Measurements from ENCODE around the gene UBE2G1.

The UBE2G1 gene

DNA sequence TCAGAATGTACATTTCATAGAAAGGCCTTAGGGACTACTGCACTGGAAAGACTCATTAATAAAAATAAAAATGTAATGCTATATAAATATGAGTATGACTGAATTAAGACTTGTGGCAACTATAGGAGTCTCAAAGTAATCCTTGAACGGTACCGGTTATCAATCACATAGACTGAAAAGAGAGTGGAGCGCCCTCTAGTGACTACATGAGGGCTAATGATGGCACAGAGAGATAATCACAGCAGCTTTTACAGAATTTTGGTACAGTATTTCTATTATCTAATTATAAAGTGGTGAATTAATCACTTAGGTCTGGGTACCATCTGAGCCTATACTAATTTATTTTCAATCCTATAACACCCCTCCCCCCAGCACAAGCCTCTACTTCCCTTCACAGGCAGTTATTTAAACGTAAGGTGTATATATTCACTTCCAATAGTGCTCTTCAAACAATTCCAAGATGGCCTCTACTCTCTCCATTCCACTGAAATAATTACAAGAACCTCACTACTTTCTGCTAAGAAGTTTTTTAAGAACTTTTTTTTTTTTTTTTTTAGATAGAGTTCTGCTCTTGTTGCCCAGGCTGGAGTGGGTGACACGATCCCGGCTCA is 62.0 kb downstream of the UBE2G1 start:
- Histone ChIP-seq H3K4me3 (ENCODE audit: low read length) (no peak overlapping the region), H3K4me1 (ENCODE audit: control insufficient read depth, insufficient read depth, low read length) (peaks cover 3% of the 10 kb centered on the region; the same call in 1 of the 2 replicates), H3K9me3 (ENCODE audit: control insufficient read depth, insufficient read depth, low read length) (no peaks in the 10 kb centered on the region), H3K27ac (ENCODE audit: low read length) (no peak overlapping the region), H3K27me3 (ENCODE audit: control insufficient read depth, insufficient read depth, low read length) (no peaks in the 10 kb centered on the region), H3K36me3 (ENCODE audit: control insufficient read depth, insufficient read depth, low read length) (peaks cover 4% of the 10 kb centered on the region)
- DNase-seq (ENCODE audit: low read depth, low spot score): no peak
- no CpG with 5 or more reads among the region's 6 CpGs for WGBS (ENCODE audit: insufficient coverage, insufficient read length)

DNA sequence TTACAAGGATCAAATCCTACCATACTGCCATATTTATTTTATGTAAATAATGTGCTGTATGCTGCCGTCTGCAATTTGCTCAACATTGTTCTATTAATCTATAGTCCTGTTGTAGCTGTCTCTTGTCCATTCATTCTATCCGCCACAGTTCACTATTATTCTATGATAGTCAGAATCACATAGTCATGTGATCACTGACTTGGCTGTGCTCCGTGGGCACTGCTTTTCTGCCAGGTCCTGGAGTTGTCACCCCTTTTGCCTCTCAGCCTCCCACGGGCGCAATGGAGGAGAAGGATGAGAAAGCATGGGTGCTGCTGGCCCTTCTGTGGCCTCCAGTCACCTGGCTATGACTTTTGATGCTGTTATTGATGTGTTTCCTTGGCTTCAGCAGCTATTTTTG is 65.4 kb downstream of the UBE2G1 start:
- Histone ChIP-seq H3K4me3 (ENCODE audit: low read length) (no peak overlapping the region), H3K27me3 (ENCODE audit: control insufficient read depth, insufficient read depth, low read length) (no peaks in the 10 kb centered on the region), H3K9me3 (ENCODE audit: control insufficient read depth, insufficient read depth, low read length) (no peaks in the 10 kb centered on the region), H3K36me3 (ENCODE audit: control insufficient read depth, insufficient read depth, low read length) (peaks cover 4% of the 10 kb centered on the region), H3K4me1 (ENCODE audit: control insufficient read depth, insufficient read depth, low read length) (no peaks in the 10 kb centered on the region), H3K27ac (ENCODE audit: low read length) (no peak overlapping the region)
- no peak for DNase-seq (ENCODE audit: low read depth, low spot score)
- WGBS (ENCODE audit: insufficient coverage, insufficient read length): no CpG with 5 or more reads among the region's 5 CpGs

DNA sequence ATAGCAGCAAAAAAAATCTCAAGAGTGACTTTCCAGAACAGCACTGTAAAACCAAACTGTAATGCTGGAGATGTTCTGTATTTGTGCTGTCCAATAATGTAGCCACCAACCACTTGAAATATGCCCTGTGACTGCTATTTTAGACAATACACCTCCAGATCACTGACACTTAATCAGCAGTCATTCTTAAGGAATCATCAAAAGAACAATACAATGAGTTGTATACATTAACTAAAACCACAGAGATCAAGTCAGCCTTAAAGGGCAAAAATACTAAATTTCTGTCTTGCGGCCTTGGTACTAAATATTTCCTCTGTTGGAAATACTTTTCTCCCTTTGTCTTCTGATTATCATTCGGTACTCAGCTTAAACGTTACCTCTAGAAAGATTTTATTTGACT is 69.1 kb downstream of the UBE2G1 start:
- no peak overlapping the region for H3K4me3 ChIP-seq (ENCODE audit: low read length)
- no peaks in the 10 kb centered on the region for H3K9me3 ChIP-seq (ENCODE audit: control insufficient read depth, insufficient read depth, low read length)
- no peaks in the 10 kb centered on the region for H3K27me3 ChIP-seq (ENCODE audit: control insufficient read depth, insufficient read depth, low read length)
- peaks cover 4% of the 10 kb centered on the region for H3K36me3 ChIP-seq (ENCODE audit: control insufficient read depth, insufficient read depth, low read length)
- no CpG with 5 or more reads among the region's 3 CpGs for WGBS (ENCODE audit: insufficient coverage, insufficient read length)
- no peak overlapping the region for H3K27ac ChIP-seq (ENCODE audit: low read length)
- H3K4me1 ChIP-seq (ENCODE audit: control insufficient read depth, insufficient read depth, low read length): no peaks in the 10 kb centered on the region
- no peak for DNase-seq (ENCODE audit: low read depth, low spot score)

DNA sequence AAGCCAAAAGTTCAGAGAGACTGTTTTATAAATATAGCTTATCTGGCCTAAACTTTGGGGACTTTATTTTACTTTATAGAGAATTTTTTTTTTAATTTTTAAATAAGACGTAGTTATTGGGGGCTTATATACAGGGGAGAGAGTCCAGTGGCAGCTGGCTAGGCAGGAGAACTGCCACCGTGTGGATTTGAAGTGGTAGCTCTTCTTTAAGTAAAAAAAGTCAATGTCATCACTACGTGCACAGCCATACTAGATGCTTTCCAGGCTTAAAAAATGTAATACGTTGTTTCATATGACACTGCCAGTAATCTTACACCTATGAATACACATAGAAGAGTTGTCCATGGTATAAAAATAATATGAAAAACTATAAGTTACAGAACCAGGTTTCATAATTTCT is 70.8 kb downstream of the UBE2G1 start:
- Histone ChIP-seq H3K4me1 (ENCODE audit: control insufficient read depth, insufficient read depth, low read length) (no peaks in the 10 kb centered on the region), H3K9me3 (ENCODE audit: control insufficient read depth, insufficient read depth, low read length) (no peaks in the 10 kb centered on the region), H3K36me3 (ENCODE audit: control insufficient read depth, insufficient read depth, low read length) (no peaks in the 10 kb centered on the region), H3K27ac (ENCODE audit: low read length) (no peak overlapping the region), H3K4me3 (ENCODE audit: low read length) (no peak overlapping the region), H3K27me3 (ENCODE audit: control insufficient read depth, insufficient read depth, low read length) (no peaks in the 10 kb centered on the region)
- WGBS (ENCODE audit: insufficient coverage, insufficient read length): 100% methylated on average over 1 of the region's 4 CpGs
- no peak for DNase-seq (ENCODE audit: low read depth, low spot score)

DNA sequence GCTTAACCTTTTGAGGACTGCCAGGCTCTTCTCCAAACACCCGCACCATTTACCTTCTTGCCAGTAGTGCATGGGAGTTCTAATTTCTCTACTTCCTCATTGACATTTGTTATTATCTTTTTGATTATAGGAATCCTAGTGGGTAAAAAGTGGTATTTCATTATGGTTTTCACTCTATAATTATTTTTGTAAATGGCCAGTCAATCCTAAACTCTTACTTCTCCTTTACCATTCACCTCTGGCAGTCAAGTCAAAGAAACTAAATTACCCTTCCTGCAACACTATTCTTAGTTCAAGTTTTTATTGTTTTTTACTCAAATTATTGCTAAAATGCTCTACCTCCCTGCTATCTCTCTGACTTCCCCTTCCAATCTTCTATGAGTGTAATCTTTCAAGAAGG is 72.9 kb downstream of the UBE2G1 start:
- no peak overlapping the region for H3K4me3 ChIP-seq (ENCODE audit: low read length)
- no peaks in the 10 kb centered on the region for H3K27me3 ChIP-seq (ENCODE audit: control insufficient read depth, insufficient read depth, low read length)
- DNase-seq (ENCODE audit: low read depth, low spot score): no peak
- H3K27ac ChIP-seq (ENCODE audit: low read length): no peak overlapping the region
- H3K9me3 ChIP-seq (ENCODE audit: control insufficient read depth, insufficient read depth, low read length): no peaks in the 10 kb centered on the region
- no CpG with 5 or more reads among the region's 1 CpG for WGBS (ENCODE audit: insufficient coverage, insufficient read length)
- H3K4me1 ChIP-seq (ENCODE audit: control insufficient read depth, insufficient read depth, low read length): no peaks in the 10 kb centered on the region
- no peaks in the 10 kb centered on the region for H3K36me3 ChIP-seq (ENCODE audit: control insufficient read depth, insufficient read depth, low read length)

DNA sequence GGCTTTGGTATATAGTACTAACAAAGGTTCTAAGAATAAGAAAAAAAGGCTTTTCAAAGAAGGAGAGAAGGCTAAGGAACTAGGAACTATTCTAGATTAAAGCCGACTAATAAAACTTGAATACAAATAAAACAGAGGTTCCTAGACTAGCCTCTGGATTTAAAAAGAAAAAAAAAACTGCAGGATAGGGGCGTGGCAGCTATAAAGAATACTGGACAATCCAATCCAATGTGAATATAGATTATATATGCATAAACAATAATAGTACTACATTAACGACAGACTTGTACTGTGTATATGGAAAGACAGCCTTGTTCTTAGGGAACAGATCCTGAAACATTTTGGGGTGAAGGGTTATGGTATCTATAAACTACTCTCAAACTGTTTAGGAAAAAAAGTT is 78.8 kb downstream of the UBE2G1 start:
- WGBS (ENCODE audit: insufficient coverage, insufficient read length): no CpG with 5 or more reads among the region's 3 CpGs
- H3K4me1 ChIP-seq (ENCODE audit: control insufficient read depth, insufficient read depth, low read length): no peaks in the 10 kb centered on the region
- H3K9me3 ChIP-seq (ENCODE audit: control insufficient read depth, insufficient read depth, low read length): no peaks in the 10 kb centered on the region
- H3K27me3 ChIP-seq (ENCODE audit: control insufficient read depth, insufficient read depth, low read length): no peaks in the 10 kb centered on the region
- H3K27ac ChIP-seq (ENCODE audit: low read length): no peak overlapping the region
- no peak overlapping the region for H3K4me3 ChIP-seq (ENCODE audit: low read length)
- no peaks in the 10 kb centered on the region for H3K36me3 ChIP-seq (ENCODE audit: control insufficient read depth, insufficient read depth, low read length)
- no peak for DNase-seq (ENCODE audit: low read depth, low spot score)

DNA sequence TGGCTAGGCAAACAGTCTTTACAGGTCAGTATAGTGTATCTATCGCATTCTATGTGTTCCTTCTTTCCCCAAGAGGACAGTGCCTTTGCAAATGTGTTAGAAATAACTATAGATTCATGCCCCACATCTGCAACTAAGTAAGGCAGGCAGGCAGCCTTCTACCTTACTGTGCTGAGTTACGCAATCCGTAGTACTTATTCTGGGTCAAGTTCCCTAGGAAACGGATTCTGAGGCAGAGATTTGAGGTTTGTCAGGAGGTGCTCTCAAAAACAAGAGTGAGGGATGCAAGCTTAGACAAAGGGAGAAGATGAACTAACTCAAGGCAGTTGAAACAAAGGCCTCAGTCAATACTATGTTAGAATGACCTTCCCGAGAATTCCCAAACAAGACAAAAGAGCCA is 90.0 kb downstream of the UBE2G1 start:
- Histone ChIP-seq H3K27me3 (ENCODE audit: control insufficient read depth, insufficient read depth, low read length) (no peaks in the 10 kb centered on the region; the same call in 1 of the 2 replicates), H3K4me1 (ENCODE audit: control insufficient read depth, insufficient read depth, low read length) (no peaks in the 10 kb centered on the region), H3K36me3 (ENCODE audit: control insufficient read depth, insufficient read depth, low read length) (0 out of 2 replicates have a peak, but pooled peaks cover 4% of the 10 kb centered on the region), H3K4me3 (ENCODE audit: low read length) (no peak overlapping the region), H3K9me3 (ENCODE audit: control insufficient read depth, insufficient read depth, low read length) (no peaks in the 10 kb centered on the region), H3K27ac (ENCODE audit: low read length) (no peak overlapping the region)
- no peak for DNase-seq (ENCODE audit: low read depth, low spot score)
- WGBS (ENCODE audit: insufficient coverage, insufficient read length): no CpG with 5 or more reads among the region's 5 CpGs

DNA sequence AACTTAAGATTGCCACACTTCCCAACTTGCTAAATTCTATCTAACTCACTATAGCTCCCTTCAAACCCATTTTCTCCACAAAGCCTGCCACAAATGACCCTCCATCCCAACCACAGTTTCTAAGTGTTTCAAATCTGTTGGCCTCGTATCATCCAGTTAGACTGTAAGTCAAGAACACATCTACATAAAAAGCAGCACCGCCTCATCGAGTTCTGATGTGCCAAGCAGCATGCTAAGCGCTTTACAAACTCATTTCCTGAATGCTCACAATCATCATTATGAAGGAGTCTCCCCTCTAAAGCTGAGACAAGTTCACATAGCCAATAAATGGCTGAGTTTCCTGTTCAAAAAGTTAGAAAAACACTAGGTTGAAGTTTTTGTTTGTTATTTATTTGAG is 93.5 kb downstream of the UBE2G1 start:
- Histone ChIP-seq H3K4me1 (ENCODE audit: control insufficient read depth, insufficient read depth, low read length) (no peaks in the 10 kb centered on the region), H3K27ac (ENCODE audit: low read length) (no peak overlapping the region), H3K27me3 (ENCODE audit: control insufficient read depth, insufficient read depth, low read length) (no peaks in the 10 kb centered on the region; the same call in 1 of the 2 replicates), H3K36me3 (ENCODE audit: control insufficient read depth, insufficient read depth, low read length) (peaks cover 4% of the 10 kb centered on the region; the same call in 1 of the 2 replicates), H3K4me3 (ENCODE audit: low read length) (no peak overlapping the region), H3K9me3 (ENCODE audit: control insufficient read depth, insufficient read depth, low read length) (no peaks in the 10 kb centered on the region)
- WGBS (ENCODE audit: insufficient coverage, insufficient read length): no CpG with 5 or more reads among the region's 4 CpGs
- no peak for DNase-seq (ENCODE audit: low read depth, low spot score)

DNA sequence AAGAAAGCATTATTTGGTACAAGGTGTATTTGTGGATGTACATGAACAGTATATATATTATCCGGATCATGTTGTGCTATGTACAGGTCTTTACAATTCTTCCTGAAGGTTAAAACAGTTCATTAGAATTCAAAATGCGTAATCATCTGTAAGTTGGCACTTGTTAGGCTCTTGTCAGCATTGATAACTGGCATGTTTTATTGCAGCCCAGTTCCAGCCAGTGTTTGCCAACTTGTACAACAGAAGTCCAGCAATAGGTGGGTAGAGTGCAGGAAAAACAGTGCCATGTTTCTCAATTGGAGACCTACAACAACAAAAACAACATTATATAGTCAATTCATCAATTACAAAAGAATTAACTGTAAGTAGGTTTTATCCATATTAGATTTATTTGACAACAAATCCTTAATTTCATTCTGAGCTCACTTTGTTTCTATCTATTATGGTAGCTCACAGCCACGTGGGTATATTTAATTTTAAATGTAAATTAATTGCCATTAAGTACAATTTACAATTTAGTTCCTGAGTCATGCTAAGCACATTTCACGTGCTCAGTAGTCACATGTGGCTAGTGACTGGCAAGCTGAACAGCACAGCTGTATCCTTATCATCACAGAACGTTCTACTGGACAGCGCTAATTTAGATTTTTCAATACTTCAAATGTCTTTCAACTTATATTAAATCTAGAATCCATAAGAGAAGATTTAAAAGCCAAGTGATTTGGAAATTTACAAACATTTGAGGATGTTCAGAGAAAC is 94.1 kb downstream of the UBE2G1 start:
- Histone ChIP-seq H3K36me3 (ENCODE audit: control insufficient read depth, insufficient read depth, low read length) (peaks cover 4% of the 10 kb centered on the region; the same call in 1 of the 2 replicates), H3K27ac (ENCODE audit: low read length) (no peak overlapping the region), H3K4me3 (ENCODE audit: low read length) (no peak overlapping the region), H3K4me1 (ENCODE audit: control insufficient read depth, insufficient read depth, low read length) (no peaks in the 10 kb centered on the region), H3K9me3 (ENCODE audit: control insufficient read depth, insufficient read depth, low read length) (no peaks in the 10 kb centered on the region), H3K27me3 (ENCODE audit: control insufficient read depth, insufficient read depth, low read length) (no peaks in the 10 kb centered on the region; the same call in 1 of the 2 replicates)
- no peak for DNase-seq (ENCODE audit: low read depth, low spot score)
- WGBS (ENCODE audit: insufficient coverage, insufficient read length): no CpG with 5 or more reads among the region's 6 CpGs

DNA sequence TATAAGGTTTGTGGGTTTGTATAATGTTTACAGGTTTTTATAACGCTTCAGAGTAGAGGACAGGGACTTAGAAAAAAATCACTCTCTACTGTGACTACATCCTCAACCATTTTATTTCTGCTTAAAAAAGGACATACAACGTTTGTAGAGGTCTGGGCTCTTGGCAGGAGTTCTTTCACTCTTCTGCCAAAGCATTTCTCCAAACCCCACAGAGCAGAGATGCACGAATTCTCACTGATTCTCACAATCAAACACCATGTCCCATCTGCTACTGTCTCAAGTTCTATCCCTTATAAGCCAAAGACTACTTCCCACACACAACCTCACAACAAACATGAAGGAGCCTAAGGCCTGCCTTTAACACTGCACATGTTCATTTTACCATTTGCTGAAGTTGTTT is 95.7 kb downstream of the UBE2G1 start:
- no CpG with 5 or more reads among the region's 3 CpGs for WGBS (ENCODE audit: insufficient coverage, insufficient read length)
- Histone ChIP-seq H3K36me3 (ENCODE audit: control insufficient read depth, insufficient read depth, low read length) (peaks cover 4% of the 10 kb centered on the region; the same call in 1 of the 2 replicates), H3K4me1 (ENCODE audit: control insufficient read depth, insufficient read depth, low read length) (no peaks in the 10 kb centered on the region), H3K27me3 (ENCODE audit: control insufficient read depth, insufficient read depth, low read length) (no peaks in the 10 kb centered on the region; the same call in 1 of the 2 replicates), H3K4me3 (ENCODE audit: low read length) (no peak overlapping the region), H3K9me3 (ENCODE audit: control insufficient read depth, insufficient read depth, low read length) (no peaks in the 10 kb centered on the region), H3K27ac (ENCODE audit: low read length) (no peak overlapping the region)
- no peak for DNase-seq (ENCODE audit: low read depth, low spot score)
